HG03460 (cell line): ENCODE measurements around the gene CCDC51.

Experiments
- ATAC-seq: cut with Tn5 transposase; IDR thresholded peaks from one replicate; pipeline ENCODE4 v1.9.1; 2021; ENCODE audit not compliant: unreplicated experiment

CCDC51 gene

DNA sequence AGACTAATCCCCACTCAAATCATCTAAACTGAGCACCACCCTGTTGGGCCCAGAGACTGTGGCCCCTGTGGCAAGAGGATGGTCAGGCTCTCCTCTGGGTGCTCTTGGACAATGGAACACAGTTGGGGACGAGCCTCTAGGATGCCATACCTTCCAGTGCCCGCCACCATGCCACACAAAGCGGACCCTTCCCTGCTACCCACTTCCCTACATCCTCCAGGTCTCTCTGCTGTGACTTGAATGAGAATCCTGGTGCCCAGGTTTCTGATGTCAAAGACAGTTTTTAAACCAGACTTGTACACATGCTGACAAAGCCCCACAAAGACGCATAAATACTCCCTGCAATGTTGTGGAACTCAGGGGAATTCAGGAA lies 4.7 kb downstream of the CCDC51 start:
- no peak for ATAC-seq

- ATAC-seq, result no peak
Measured at GRCh38 chr3:48434591-48435222, 5.2 kb downstream of the CCDC51 start.

DNA sequence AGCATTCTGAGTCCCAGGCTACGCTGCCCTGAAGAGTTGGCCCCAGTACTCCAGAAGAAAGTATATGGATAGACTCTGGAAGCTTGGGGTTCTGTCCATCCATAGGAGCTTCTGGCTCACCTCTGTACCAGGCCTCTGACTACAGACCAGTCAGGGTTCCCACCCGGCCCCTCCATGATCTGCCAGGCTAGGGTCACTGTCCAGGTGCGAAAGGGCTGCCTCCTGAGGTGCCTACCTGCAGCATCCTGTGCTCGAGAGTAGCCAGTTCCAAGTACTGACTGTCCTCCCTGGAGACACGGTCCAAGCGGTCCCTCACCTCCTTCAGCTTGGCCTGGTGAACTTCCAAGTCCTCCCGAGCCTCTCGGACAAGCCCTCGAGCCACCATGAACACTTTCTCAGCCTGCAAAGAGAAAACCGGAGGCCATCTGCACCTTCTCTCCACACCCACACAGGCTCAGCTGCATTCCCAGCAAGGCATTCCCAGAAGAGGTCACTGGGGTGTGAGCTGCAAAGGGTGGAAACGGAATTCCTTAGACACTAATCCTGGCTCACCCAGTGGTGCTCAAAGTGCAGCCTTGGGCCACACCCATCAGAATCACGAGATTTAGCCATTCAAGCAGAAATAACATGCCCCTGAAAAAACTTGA lies 6.3 kb downstream of the CCDC51 start:
- ATAC-seq, result no peak

- no peak for ATAC-seq
Measured at GRCh38 chr3:48432411-48433371, 7.2 kb downstream of the CCDC51 start.

DNA sequence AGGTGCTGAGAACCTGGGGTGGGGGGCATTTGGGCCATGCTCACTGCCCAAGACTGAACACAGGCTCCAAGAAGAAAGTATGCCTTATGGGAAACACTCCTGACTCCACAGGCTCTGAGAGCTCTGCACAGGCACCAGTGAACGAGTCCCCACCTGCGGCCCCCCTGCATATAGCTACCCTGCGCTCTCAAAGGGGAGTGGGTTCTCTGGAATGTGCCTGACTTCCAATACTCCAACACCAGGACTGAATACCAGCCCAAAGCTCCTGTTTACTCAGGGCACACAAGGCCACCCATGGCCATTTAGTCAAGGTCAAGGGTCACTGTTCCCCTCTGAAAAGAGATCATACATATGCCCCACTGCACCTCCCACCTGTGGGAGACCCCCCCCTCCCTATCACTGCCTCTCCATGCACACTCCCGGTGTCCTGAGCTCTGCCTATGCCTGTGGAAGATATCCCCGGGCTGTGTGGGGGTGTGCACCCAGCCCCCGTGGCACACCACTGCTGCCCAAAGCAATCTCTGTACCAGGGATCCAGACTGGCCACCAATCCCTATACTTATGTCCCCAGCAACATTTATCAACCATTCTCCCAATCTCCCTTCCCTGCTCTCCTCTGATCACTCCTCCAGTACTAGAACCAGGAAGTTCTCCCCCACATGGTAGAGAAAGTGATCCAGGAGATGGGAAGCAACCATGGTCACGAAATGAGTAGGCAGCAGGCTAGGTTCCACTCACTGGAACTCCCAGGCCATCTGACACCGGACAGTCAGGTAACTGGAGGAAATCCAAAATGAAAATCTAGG lies 8.5 kb downstream of the CCDC51 start:
- ATAC-seq, result no peak

- no peak for ATAC-seq
Measured at GRCh38 chr3:48430708-48431101, 9.2 kb downstream of the CCDC51 start.

GRCh38 chr3:48429960-48430707 lies 9.8 kb downstream of the CCDC51 start, which contains the start of gene PLXNB1:
Gene PLXNB1 (minus strand): TSS chr3:48430086. CDS start chr3:48424611, 5,475 bp downstream.
- ATAC-seq, result no peak

DNA sequence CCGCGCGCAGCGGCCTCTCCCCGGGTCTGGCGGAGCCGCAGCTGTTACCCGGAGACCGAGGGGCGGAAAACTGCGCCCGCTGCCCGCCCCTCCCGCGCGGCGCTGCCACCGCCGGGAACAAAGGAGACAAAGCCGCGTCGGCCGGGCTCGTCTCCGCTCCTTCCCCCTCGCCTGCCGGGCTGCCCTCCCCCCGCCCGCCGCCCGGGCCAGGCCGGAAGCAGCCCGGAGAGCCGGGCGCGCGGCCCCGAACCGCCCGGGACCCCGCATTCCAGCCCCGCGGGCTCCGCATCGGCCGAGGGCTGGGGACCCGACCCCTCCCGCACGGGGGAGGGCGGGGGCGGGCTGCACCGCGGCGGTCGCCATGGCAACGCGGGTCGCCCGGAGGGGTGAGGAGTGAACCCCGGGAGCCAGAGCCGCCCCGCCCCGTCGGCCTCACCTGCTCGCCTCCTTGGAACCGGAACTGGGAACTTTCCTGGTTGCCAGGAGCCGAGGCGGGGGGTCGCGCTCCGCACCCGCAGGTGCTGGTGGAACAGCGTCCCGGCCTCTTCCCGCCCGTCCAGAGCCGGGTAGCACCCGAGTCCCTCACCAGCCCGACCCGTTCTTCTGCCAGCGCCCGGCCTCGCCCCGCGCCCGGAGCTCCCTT lies 10.5 kb downstream of the CCDC51 start:
- no peak for ATAC-seq

GRCh38 chr3:48428572-48429316 lies 11.2 kb downstream of the CCDC51 start:
- ATAC-seq, result no peak

- ATAC-seq, result no peak
Measured at GRCh38 chr3:48428088-48428571, 11.8 kb downstream of the CCDC51 start.

DNA sequence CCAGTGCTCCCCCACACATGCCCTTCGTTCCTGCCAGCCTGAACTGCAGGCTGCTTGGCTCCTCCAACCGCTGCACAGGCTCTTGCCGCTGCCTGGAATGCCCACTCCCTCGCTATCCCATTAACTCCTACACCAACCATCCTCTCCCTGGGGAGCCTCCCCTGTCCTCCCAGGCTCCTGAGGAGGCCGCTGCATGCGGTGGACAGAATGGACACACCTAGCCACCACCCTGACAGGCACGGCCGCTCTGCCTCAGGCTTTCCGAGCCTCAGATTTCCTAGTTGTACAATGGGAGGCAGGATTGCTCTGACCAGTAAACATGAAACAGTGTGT lies 12.3 kb downstream of the CCDC51 start:
- ATAC-seq, result no peak

GRCh38 chr3:48426944-48427629 lies 12.8 kb downstream of the CCDC51 start:
- no peak for ATAC-seq

- no peak for ATAC-seq
Measured at GRCh38 chr3:48426401-48426909, 13.5 kb downstream of the CCDC51 start.

DNA sequence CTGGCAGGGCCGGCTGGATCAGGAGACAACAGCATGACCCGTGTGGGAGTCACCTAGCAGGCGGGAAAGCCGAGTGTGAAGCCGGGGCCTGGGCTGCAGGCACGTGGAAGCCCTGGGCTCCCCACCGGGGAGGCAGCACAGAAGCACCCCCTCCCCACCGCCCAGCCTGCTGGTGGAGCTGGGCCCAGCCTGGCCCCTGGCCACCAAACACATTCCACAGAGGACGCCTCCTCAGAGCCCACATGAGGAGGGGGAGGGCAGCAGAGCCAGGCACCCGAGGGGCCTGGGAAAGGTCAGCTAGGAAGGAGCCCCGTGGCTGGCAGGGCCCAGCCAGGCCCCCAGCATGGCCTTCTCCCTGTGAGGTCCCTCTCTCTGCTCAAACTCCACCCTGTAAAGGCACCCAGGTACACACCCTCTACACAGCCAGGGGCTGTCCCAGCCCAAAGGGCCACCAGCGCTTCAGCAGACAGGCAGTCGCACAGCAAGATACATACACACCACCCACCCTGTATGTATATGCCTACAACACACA lies 14.6 kb downstream of the CCDC51 start:
- no peak for ATAC-seq

DNA sequence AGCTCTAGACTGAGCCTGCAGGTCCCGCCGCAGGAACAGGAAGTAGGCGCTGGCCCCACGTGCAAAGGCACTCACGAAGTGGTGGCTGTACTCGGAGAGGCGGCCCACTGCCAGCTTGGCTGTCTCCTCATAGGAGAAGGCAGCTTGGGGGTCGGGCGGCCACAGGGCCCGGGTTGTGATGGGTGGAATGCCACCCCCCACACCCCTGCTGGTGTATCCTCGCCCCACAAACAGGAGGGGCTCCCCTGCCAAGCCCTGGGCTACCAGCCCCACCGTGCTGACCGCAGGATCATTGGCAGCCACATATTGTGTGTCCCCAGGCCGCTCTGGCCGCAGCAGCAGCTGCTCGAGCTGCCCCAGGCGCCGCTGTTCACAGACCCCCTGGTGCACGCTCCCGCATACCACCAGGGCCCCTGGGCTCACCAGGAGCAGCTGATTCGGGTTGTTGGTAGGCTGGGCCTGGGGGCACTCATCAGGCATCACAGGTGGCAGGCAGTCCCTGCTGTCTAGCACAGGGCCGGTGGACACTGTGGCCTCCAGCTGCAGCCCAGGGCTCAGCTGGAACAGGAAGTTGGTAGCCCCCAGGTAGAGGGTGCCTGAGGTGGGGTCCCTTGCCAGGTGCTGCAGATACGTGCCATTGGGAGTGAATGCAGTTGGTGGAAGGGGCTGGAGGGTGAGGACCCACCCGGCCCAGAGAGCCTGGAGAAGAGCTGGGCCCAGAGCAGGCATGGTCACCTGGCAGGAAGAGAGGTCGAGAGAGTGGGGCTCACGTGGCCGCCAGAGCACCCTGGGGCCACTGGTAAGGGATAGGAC lies 15.8 kb downstream of the CCDC51 start:
- no peak for ATAC-seq

- ATAC-seq, result no peak
Measured at GRCh38 chr3:48423241-48423882, 16.6 kb downstream of the CCDC51 start.

GRCh38 chr3:48422681-48423080 lies 17.2 kb downstream of the CCDC51 start:
- ATAC-seq, result no peak
